T-helper 2 cell (primary cell): ENCODE measurements around the gene MEAK7.

ENCODE experiments used
- DNase-seq, 5 experiments: peaks; one replicate each; pipeline versions ENCODE4 v3.0.0 to v3.0.0-alpha.2; 2012 to 2022

The MEAK7 gene

DNA sequence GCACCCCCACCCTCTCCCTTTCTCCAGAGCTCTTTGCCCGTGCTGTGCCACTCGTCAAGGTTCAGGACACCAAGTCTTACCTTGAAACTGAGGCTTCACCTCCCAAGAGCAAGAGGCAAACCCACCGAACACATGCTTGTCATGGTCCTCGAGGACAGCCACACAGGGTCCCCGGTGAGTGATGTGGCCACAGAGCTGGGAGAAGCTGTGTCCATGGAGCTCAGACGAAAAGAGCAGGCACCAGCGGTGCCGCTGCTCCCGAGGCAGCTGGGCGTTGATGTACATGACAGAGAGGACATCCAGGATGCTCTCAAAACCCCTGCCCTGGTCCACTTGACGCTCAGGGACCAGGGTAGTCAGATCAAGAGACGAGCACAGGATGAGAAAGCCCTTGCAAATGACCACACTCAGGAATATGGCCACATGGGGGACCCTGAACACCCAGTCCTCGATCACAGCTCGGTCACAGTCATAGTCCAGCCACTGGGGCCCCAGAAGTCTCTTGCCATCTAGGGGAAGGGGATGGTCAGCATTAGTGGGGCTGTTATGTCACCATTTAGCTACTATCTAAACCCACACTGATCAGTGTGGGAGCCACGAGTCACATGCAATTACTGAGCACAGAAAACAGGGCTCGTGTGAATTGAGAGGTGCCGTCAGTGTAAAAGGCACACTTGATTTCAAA, 17.8 kb downstream of the MEAK7 start:
- no peak for DNase-seq

DNA sequence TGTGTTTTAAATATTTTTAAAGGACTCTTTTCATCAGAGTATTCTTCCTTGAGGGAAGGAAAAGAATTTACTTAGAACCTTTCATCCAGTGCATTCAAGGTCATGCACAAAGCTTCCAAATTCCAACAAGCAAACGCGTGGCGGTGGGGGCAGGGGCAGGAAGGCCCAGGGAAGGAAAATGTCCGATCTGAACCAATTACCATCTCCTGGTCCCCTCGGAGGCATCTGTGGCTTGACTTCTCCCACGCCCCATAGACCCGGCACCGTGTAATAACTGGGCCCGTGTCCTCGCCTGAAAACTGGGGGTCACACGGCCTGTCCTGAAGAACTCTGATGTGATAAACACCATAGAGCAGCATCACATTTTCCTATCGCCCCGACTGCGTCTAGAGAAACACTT, 18.3 kb downstream of the MEAK7 start:
- DNase-seq = no peak

DNA sequence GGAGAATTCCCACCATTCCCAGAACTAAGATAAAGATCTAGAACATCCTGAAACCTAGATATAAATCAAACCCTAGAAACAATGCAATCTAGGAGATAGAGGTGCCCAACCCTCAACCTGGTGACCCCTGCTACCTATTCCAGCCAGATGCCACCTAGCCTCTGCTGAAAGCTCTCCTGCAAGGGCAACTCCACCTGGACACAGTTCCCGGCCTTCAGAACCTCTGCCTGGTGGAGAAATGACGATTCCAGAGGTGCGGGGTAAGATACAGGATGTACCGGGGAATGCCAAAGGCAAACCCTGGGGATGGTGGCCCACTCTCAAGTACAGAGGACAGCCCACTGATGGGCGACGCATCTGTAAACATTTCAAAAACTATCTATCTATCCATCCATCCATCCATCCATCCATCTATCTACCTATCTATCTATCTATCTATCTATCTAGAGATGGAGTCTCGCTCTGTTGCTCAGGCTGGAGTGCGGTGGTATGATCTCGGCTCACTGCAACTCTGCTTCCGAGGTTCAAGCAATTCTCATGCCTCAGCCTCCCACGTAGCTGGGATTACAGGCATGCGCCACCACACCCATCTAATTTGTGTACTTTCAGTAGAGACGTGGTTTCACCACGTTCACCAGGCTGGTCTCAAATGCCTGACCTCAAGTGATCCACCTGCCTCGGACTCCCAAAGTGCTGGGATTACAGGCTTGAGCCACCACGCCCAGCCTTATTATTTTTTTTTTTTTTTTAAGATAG, 19.0 kb downstream of the MEAK7 start:
- no peak for DNase-seq

DNA sequence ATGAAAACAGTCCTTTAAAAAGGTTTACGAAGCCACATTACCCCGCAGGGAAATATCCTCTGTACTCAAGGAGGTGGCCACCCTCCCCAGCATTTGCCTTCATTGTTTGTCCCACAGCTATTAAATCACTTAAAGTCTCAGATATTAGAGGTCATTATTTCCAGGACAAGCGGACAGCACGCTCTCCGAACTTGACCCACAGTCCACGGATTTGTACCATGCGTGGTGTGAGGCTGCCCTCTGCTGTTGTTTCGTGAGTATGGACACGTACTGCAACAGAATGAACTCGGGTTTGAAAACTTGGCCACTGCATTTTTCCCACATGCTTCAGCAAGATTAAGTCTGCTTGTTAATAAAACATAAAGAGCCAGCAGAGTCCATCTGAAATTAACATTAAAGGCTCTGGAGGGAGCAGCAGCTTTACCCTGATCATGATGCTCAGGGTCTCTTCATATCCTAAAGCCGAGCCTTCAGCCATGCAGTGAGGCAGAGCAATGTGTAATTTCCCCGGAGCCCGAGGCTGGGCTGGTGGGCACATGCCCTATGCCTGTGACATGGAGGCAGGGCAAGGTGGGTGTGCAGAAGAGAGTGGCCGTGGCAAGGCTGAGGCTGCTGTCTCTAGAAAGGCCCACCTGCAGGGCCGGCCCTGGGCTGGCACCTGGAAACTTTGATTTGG, 19.7 kb downstream of the MEAK7 start:
- DNase-seq = no peak

DNA sequence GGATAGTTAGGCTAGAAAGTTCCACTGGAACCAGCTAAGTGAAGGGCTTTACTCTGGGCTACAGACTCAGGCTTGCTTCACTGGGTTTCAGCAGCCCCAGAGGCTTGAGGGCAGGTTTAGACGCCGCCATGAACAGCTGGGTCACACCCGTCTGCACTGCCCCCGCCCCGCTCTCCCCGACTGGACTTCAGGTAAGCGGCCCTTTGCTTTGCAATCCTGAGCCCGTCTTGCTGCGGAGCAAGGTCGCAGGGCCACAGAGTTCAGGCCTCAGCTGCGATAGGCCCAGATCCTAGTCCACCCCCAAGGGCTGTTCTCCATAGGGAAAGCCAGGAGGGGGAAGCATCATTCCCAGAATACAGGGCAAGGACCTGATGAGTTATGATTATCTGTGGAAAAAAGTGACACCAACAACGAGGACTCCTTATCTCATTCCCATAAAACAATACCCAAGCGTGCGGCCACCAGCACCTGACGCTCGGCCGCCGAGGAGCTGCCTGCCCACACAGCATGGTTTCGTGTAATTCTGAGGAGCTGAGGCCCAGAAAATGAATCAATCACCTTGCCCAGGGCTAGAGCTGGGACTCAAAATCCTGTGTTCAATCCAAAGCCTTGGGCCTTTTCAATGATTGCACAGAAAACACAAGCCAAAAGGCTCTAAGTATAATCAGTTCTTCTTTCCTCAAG, 20.4 kb downstream of the MEAK7 start:
- no peak for DNase-seq

DNA sequence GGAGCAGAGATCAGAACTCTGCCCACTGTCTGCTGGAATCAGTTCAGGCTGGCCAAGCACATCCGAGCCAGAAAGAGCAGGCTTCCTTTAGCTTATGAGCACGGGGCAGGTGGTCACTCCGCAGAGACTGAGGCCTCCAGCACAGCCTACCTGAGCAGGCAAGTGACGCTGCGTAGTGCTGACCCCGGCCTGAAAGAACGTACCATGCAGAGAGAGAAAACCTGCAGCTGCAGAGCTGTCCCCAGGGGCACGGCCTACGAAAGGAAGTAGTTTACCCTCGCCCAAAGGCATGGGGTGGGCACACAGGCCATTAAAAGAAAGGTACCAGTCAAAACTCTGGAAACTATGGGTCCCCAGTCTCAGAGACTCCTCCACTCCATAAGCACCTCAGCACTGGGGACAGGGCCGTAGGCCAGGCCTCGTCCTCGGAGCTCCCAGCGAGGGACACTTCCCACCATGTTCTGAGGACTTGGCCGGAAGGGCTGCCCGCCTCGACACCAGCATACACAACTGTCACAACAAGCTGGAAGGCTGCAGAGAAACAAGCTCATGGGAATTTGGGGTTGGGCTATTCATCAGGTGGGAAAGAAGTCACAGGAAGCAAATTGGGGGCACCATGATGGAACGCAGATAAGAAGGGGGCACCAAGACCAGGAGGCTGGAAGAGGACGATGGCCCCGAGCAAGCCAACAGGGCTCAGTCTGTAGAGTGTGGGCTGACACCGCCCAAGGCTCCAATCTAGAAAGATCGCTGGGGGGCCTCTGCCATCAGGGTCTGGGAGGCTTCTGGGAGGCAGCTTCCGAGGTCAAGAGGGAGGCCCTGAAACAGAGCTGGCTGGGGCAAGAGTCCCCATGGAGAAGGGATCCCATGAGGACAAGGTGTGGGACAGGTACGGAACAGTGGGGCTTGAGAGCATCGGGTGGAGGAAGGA, 21.2 kb downstream of the MEAK7 start:
- no peak for DNase-seq

DNA sequence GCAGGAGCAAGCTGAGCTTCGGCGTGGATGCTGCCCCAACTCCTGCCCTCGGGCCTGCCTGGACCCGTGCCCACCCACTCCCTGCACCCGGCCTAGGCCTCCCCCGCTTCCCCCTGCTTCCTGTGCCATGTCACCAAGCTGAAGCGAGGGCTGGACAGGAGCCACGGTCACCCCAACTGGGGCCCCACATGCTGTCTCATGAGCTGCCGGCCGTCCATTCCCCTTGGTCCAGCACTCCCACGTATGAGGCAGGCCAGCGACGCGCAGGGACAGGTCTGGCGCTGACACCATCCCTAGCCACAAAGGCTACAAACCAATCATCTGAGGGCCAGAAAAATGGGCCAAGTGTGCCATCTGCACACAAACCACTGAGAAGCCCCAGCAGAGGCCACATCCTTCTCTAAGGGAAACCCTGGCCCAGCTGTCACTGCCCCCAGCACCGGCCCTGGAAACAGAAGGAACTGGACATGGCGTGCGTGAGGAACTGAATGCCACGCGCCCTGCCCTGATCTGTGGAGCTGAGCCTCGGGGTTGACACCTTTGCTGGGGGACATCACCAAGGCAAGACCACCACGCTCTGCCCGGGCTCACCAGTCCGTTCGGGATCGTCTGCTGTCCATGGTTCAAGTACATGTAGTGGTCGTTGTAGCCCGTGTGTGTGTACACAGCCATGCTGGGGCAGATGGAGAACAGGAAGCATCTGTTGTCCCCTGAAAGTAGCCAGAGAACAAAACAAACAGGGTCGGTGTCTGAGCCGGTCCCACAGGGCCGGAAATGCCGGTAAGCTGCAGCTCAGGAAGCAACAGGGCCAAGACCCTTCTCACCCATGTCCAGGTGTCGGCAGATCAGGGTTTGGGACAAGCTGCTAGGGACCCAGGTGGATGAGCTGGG, 22.2 kb downstream of the MEAK7 start:
- DNase-seq = no peak

DNA sequence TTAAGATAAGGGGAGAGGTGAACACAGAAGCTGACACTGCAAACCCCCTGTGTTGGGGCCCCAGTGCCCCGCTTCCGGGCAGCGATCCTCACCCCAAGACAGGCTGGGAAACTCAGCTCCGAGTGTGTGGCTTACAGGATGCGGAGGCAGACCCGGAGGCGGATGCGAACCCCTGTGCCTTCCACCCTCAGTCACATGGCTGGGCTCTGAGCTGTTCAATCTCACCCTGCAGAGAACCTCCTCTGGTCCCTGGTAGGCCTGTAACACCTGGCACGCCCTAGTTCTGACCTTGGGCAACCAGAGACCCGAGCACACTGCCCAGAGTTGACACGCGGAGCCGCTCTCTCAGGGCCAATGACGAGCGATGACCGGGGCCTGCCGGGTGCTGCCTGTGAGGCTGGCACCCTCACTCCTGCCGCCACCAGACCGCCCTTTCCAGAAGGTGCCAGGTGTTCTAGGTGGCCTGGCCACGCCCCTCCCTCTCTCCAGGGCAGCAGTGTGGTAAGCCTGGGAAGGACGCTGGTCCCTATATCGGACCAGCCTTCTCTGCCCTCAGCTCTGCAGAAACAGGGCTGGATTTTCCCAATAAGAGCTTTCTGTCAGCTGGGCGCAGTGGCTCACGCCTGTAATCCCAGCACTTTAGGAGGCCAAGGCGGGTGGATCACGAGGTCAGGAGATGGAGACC, 23.3 kb downstream of the MEAK7 start:
- DNase-seq = no peak

DNA sequence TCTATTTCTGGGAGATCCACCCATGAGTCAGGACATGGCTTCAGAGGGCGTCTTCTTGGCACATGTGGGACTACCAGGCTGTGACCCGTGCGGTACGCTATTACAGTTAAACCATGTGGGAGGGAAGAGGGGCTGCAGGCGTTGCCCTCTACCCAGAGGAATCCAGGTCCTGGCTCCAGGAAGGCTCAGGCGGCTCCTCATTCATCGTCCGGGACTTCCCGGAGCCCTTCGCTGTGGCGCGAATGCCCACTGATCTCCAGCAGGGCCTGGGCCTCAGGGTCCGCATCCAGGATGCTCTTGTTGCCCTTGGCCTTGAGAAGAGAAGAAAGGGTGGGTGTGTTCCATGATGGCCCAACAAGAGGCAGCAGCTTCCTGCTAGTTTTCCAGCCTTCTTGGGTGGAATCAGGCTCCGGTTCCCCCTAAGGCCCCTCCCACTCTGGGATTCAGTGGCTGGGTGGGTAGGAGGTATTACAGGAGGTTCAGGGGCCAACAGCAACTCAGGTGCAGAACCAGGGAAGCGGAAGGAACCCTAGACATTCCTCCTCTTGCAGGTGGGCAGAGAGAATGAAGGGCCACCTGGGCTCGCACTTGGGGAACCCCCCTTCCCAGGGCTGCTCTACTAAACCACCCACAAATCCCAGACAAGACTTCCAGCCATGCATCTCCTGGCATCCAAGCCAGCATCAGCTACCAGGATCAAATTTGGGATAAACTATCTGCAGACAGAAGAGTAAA, 24.6 kb downstream of the MEAK7 start:
- no peak for DNase-seq

DNA sequence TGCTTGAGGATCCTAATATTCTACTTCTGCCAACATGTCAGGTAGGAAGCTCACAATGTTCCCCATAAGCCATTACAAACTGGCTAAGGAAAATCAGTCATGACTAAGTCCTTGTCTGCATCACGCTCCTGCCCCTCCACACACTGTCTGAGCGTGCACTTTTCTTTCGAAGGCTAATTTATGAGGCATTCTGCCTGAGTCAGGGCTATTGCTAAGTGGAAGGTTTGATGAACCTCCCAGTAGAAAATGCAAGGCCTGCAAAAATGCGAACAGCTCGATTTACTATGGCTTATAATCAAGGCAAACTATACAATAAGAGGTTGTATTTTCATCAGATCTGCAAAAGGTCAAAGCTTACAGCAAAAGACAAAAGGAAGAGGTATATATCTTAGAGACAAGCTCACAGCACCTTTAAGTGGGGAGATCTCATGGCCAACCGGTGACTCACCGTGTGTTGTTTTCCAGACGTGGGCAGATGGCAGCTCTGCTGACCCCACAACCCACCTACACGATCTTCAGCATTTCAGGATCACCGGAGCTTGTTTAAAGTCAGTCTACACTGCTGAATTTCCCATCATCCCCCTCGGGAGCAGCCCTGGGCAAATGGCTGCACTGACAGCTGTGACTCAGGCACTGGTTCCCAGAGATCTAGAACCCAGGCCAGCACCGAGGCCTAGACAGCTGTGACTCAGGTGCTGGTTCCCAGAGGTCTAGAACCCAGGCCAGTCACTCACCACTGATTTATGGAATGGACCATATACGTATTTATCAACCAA, 26.1 kb downstream of the MEAK7 start:
- no peak for DNase-seq

DNA sequence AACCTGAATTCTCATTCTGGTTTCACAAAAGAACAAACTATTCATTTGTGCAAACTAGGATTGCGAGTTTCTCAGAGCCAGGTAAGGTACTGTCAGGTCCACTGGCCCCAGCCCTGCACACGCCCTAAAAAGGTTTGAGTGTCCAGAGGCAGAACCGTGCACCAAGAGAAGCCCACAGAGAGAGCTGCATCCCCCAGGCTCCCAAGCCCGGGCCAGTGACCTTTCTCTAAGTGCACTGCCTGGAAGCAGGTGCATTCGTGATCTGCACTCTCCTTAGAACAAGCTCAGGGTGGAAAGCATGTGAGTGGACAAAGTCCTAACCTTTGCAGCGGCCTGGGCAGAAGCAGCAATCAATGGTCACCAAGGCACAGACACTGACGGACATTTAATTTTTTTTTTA, 26.8 kb downstream of the MEAK7 start:
- no peak for DNase-seq

DNA sequence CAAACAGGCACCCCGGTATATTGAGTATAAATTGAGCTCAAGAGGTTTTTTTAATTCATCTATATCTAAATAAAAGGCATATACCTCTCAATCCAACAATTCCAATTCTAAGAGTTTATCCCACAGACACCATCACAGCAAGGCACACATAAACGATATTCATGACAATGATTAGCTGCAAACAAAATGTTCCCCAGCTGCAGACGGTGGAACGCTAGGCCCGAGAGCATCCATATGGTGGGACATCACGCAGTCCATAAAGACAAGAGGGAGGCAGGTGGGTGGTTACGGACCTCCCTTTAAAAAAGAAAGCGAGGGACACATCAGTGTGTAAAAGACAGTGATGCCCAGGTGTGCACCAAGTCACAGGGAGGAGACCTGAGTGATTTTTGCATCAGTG, 28.1 kb downstream of the MEAK7 start:
- DNase-seq = no peak

DNA sequence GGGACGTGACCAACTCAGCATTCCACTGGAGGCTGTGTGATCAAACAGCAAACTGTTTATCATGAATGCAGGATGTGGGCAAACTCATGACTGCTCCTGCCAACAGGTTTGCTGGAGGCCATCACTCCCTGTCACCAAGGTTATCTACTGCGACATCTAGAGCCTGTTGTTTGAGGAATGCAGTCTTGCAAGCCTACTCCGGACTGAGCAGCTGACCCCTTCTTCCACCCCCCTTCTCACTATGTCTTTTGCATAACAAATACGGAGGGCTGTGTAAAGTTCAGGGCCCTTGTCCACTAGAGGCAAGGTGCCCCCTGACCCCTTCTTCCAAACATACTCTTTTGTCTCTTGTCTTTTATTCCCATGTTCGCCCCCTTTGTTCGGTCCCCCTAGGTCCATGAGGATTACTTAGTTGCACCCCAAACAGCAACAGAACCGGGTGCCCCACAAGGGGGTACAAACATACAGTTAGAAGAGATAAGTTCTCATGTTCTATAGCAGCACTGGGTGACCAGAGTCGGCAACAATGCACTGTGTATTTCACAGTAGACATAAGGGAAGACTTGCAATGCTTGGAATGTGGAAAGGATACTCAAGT, 28.7 kb downstream of the MEAK7 start:
- no peak for DNase-seq

DNA sequence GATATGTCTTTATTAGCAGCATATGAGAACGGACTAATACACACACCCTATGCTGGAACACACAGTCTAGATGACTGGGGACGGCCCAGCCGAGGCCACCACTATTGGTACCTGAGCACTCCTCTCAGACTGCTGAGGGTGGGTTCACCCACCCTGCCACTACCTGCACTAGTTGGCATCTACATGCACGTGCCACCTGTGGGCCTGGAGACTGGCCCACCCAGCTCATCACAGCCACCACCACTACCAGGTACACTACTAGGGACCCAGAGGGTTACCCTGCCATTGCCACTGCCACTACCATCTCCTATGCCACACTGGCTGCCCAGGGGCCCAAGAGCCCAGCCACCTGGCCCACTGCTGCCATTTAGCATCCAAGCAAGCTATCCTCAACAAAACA, 32.5 kb downstream of the MEAK7 start:
- DNase-seq = no peak

DNA sequence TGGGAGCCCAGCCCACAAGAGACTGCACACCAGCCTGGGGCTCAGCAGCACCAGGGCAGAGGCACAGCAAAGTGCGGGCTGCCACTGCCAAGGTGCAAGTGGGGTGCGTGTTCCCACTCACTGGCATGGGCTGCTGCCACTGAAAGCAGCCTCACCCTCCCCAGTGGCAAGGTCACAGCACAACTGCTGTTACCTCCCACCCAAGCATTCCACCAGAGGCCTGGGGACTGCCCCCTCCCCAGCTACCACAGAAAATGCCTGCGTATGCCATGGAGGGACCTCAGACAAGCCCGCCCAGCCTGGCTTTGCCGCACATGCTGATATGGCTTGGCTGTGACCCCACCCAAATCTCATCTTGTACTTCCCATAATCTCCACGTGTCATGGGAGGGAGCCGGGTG, 33.1 kb downstream of the MEAK7 start:
- DNase-seq = no peak

DNA sequence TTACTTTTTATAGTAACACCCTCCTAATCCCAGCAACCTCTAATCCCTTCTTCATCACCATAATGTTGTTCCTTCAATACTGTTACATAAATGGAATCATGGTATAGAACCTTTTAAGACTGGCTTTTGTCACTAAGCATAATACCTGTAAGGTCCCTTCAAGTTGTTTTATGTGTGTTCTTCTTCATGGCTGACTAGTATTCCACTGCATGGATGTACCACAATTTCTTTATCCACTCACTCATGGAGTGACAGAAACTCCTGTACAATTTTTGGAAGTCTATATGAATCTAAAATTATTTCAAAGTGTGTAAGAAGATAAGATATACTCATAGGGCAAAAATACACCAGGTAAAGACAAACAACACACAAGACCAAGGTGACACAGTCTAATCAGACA, 36.8 kb downstream of the MEAK7 start:
- no peak for DNase-seq

DNA sequence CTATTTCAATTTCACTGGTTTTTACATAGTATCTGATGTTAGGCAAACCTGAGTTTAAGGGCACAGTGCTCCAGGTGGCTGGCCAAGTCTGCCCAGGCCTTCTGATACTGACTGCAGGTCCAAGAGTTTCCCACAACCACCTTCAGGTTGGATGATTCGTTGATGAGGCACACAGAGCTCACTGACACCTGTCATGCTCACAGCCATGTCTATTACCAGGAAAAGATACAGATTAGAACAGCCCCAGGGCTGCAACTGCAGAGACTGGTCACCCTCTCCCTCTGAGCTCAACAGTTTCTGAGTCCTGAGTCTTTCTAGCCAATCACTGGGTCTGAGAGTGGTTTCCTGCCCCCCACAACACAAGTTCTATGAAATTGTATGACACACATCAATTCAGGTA, 37.2 kb downstream of the MEAK7 start:
- no peak for DNase-seq

DNA sequence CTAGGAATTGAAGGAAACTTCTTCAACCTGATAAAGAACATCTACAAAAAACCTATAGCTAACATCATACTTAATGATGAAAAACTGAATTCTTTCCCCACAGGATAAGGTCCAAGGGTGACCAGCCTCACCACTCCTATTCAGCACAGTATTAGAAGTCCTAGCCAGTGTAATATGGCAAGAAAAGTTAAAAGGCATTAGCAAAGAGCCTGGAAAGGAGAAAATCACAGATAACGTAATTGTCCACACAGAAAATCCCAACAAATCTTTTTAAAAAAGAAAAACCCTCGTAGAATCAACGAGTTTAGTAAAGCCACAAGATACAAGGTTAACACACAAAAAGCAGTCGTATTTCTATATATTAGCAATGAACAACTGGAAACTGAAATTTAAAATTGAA, 37.8 kb downstream of the MEAK7 start:
- DNase-seq = no peak

DNA sequence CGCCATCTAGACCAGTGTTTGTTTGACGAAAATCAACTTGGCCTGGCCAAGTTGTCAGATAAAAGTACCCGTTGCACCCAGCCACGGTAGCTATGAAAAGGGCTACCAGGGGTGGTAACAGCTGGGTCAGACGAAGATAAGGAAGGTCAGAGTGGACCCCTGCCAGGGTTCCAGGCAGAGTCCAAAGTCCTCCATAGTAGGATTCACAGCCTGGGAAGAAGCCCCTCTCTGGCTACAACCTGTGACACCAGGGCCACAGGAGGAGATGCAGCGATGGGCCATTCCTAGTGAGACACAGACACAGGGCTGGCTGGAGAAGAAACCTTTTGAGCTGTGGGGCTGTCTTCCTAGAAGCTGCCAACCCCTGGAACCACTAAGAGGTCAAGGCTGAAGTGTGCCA, 39.3 kb downstream of the MEAK7 start:
- no peak for DNase-seq
